HCT116 (cell line): Measurements from ENCODE around the gene PTPN4. TPM values are rescaled to one million over a fixed set of nuclear protein-coding genes. Genes with fewer than 3 reads are reported as not detected.

Experiments
- ATAC-seq: fragments of 200-7000 bp; cut with Tn5 transposase; 2 replicates; pipeline ENCODE4 v1.9.1; 2020; ENCODE audit warnings: mild to moderate bottlenecking, moderate library complexity
- BruUV-seq: library from RNA; stranded (reverse); fragments of 400-500 nt; replicated peaks from 2 replicates; lab custom pipeline; 2021; lab: Mats Ljungman, UMichigan
- CTCF ChIA-PET: fragments of 300-600 bp; sonication (Branson Sonifier 250); formaldehyde crosslinking; loops from one replicate; lab custom pipeline; 2021; ENCODE audit warnings: antibody characterized with exemption; lab: Charles Lee
- POLR2A ChIA-PET: fragments of 300-600, 350-600 bp; sonication (Branson Sonifier 250); formaldehyde crosslinking; loops from one replicate; lab custom pipeline; 2021; ENCODE audit warnings: antibody characterized with exemption; lab: Charles Lee
- RAD21 ChIA-PET, 2 experiments: fragments of 300-600 bp; sonication (Branson Sonifier 250); formaldehyde crosslinking; loops; one replicate each; lab custom pipeline; 2023; ENCODE audit warnings: low total read pairs in 2 of 2; ENCODE audit not compliant: uncharacterized antibody in 2 of 2, unreplicated experiment in 2 of 2, low non-redundant PET in 1 of 2; lab: Charles Lee
- DNase-seq: peaks from one replicate; pipeline ENCODE4 v3.0.0-alpha.2; 2010; ENCODE audit warnings: low read depth, low spot score
- H2AFZ ChIP-seq: fragments of 200-600 bp; shearing (Covaris generic), sonication (generic); 2 replicates; pipeline ENCODE4 v1.6.1; 2017; ENCODE audit warnings: low read depth, mixed run types, mixed read lengths, antibody characterized with exemption, low read length; ENCODE audit not compliant: poor library complexity, severe bottlenecking
- H3K27ac ChIP-seq: 2 replicates; pipeline ENCODE4 v1.5.1; 2012; ENCODE audit warnings: low read depth, low read length
- H3K27me3 ChIP-seq: fragments of 200-600 bp; sonication (generic); 2 replicates; pipeline ENCODE4 v1.6.1; 2016; ENCODE audit warnings: mixed run types, low read length, mixed read lengths; ENCODE audit not compliant: insufficient read depth
- H3K36me3 ChIP-seq, 2 experiments: fragments of 200-500 bp in 1 of 2; fragments of 200-600 bp in 1 of 2; sonication (Bioruptor generic) in 1 of 2; sonication (generic) in 1 of 2; 2 replicates each; pipeline versions ENCODE4 v1.5.1 to v1.6.1; 2014 to 2016; ENCODE audit warnings: low read length in 2 of 2, inconsistent platforms in 1 of 2, mixed read lengths in 1 of 2, mixed run types in 1 of 2; ENCODE audit not compliant: insufficient read depth in 2 of 2, control insufficient read depth in 1 of 2
- H3K4me1 ChIP-seq, 2 experiments: fragments of 200-600 bp in 1 of 2; sonication (generic) in 1 of 2; 2 replicates each; pipeline versions ENCODE4 v1.5.1 to v1.6.1; 2012 to 2017; ENCODE audit warnings: low read length in 2 of 2, inconsistent platforms in 1 of 2, mild to moderate bottlenecking in 1 of 2, mixed read lengths in 1 of 2, mixed run types in 1 of 2, moderate library complexity in 1 of 2; ENCODE audit not compliant: insufficient read depth in 2 of 2, control insufficient read depth in 1 of 2
- H3K4me2 ChIP-seq: fragments of 200-600 bp; sonication (generic); 2 replicates; pipeline ENCODE4 v1.6.1; 2017; ENCODE audit warnings: mixed run types, low read length, mixed read lengths
- H3K4me3 ChIP-seq, 2 experiments: fragments of 200-600 bp in 1 of 2; sonication (generic) in 1 of 2; replicated peaks in 1 of 2; 2 replicates each; pipeline ENCODE4 v1.5.1; 2011 to 2016; ENCODE audit warnings: low read length in 2 of 2, control low read depth in 1 of 2, low read depth in 1 of 2, mild to moderate bottlenecking in 1 of 2, mixed read lengths in 1 of 2, mixed run types in 1 of 2
- H3K79me2 ChIP-seq: fragments of 200-600 bp; sonication (generic); 2 replicates; pipeline ENCODE4 v1.6.1; 2017; ENCODE audit warnings: mild to moderate bottlenecking, mixed run types, low read length, moderate library complexity, mixed read lengths; ENCODE audit not compliant: insufficient read depth
- H3K9ac ChIP-seq: fragments of 200-600 bp; sonication (generic); 2 replicates; pipeline ENCODE4 v1.6.1; 2016; ENCODE audit warnings: low read length, mixed read lengths
- H3K9me2 ChIP-seq: fragments of 200-600 bp; sonication (generic), shearing (Covaris generic); 2 replicates; pipeline ENCODE4 v1.6.1; 2017; ENCODE audit warnings: mixed run types, mild to moderate bottlenecking, moderate library complexity; ENCODE audit not compliant: insufficient read depth
- H3K9me3 ChIP-seq, 2 experiments: fragments of 200-500 bp in 1 of 2; fragments of 200-600 bp in 1 of 2; sonication (Bioruptor generic) in 1 of 2; sonication (generic) in 1 of 2; 2 replicates each; pipeline ENCODE4 v1.6.1; 2014 to 2017; ENCODE audit warnings: low read length in 2 of 2, mixed read lengths in 2 of 2, inconsistent platforms in 1 of 2, low read depth in 1 of 2, mild to moderate bottlenecking in 1 of 2, mixed run types in 1 of 2, moderate library complexity in 1 of 2; ENCODE audit not compliant: control insufficient read depth in 1 of 2, insufficient read depth in 1 of 2
- H4K20me1 ChIP-seq: fragments of 200-600 bp; sonication (generic), shearing (Covaris generic); 2 replicates; pipeline ENCODE4 v1.6.1; 2017; ENCODE audit warnings: mixed run types, mild to moderate bottlenecking, moderate library complexity; ENCODE audit not compliant: insufficient read depth
- CBX3 ChIP-seq: IDR thresholded peaks from 2 replicates; pipeline ENCODE4 v1.6.1; 2012; ENCODE audit warnings: low read depth
- EZH2phosphoT487 ChIP-seq: fragments of 200-600 bp; IDR thresholded peaks from 2 replicates; pipeline ENCODE4 v1.6.1; 2018; ENCODE audit warnings: antibody characterized with exemption, borderline replicate concordance
- FOSL1 ChIP-seq: IDR thresholded peaks from 2 replicates; pipeline ENCODE4 v1.6.1; 2012; ENCODE audit warnings: low read depth
- JUND ChIP-seq: IDR thresholded peaks from 2 replicates; pipeline ENCODE4 v1.6.1; 2012
- POLR2A ChIP-seq: IDR thresholded peaks from 2 replicates; pipeline ENCODE4 v1.7.0; 2011; ENCODE audit warnings: borderline replicate concordance; ENCODE audit not compliant: insufficient read depth, insufficient read length; ENCODE audit errors: extremely low read depth
- POLR2AphosphoS5 ChIP-seq: IDR thresholded peaks from 2 replicates; pipeline ENCODE4 v1.6.1; 2011; ENCODE audit warnings: mild to moderate bottlenecking, low read depth, low read length, moderate library complexity
- TCF7L2 ChIP-seq: IDR thresholded peaks from 2 replicates; pipeline ENCODE4 v1.7.0; 2011; ENCODE audit warnings: borderline replicate concordance, inconsistent platforms; ENCODE audit not compliant: insufficient read depth, insufficient read length; ENCODE audit errors: extremely low read depth
- intact Hi-C: fragments of 100-400 bp; cut with micrococcal nuclease; formaldehyde crosslinking; loops from 2 replicates; pipeline ENCODE4 v1.10.0; 2022
- total RNA-seq: library from RNA; stranded (reverse); gene quantifications from one replicate; pipeline ENCODE4 v1.2.1, GENCODE V29; 2021; ENCODE audit not compliant: unreplicated experiment
- TF ChIP-seq, protein P1 (sequence below): IDR thresholded peaks from 2 replicates; pipeline ENCODE4 v1.6.1; 2011; ENCODE audit warnings: mild to moderate bottlenecking, low read length, moderate library complexity; ENCODE audit not compliant: insufficient replicate concordance; ENCODE audit errors: extremely low read depth
- TF ChIP-seq, protein P2 (sequence below): IDR thresholded peaks from 2 replicates; pipeline ENCODE4 v1.6.1; 2012

The PTPN4 gene
- total RNA-seq, 1 experiment from 2014 or later = 38.4 TPM

- RAD21 ChIA-PET = no interaction called here
- Histone ChIP-seq H3K4me2 (no peak overlapping the region), H3K9me2 (no peaks in the 10 kb centered on the region), H3K36me3 (no peaks in the 10 kb centered on the region), H3K27ac (no peak overlapping the region), H3K4me1 (no peaks in the 10 kb centered on the region), H3K9ac (no peak overlapping the region), H3K79me2 (peaks cover 15% of the 10 kb centered on the region; the same call in 1 of the 2 replicates), H4K20me1 (no peaks in the 10 kb centered on the region), H3K9me3 (peaks cover 0 to 3% of the 10 kb centered on the region in 2 experiments; a peak in 1 of 4 replicates), H3K27me3 (no peaks in the 10 kb centered on the region), H2AFZ (no peak overlapping the region), H3K4me3 (no peak overlapping the region)
- BruUV-seq = no TSS peak
- TF ChIP-seq FOSL1 = no peak
- TF ChIP-seq POLR2AphosphoS5 = no peak
- TF ChIP-seq, protein P1, sequence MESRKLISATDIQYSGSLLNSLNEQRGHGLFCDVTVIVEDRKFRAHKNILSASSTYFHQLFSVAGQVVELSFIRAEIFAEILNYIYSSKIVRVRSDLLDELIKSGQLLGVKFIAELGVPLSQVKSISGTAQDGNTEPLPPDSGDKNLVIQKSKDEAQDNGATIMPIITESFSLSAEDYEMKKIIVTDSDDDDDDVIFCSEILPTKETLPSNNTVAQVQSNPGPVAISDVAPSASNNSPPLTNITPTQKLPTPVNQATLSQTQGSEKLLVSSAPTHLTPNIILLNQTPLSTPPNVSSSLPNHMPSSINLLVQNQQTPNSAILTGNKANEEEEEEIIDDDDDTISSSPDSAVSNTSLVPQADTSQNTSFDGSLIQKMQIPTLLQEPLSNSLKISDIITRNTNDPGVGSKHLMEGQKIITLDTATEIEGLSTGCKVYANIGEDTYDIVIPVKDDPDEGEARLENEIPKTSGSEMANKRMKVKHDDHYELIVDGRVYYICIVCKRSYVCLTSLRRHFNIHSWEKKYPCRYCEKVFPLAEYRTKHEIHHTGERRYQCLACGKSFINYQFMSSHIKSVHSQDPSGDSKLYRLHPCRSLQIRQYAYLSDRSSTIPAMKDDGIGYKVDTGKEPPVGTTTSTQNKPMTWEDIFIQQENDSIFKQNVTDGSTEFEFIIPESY = no peak
- TF ChIP-seq EZH2phosphoT487 = no peak
- TF ChIP-seq TCF7L2 = no peak
- no peak for TF ChIP-seq CBX3
- intact Hi-C loops = no loop called here
- CTCF ChIA-PET = no interaction called here
- POLR2A ChIA-PET = no interaction called here
- no peak for DNase-seq
- no peak for ATAC-seq
Observed at GRCh38 chr2:119846021-119846420, 86.3 kb downstream of the PTPN4 start.

DNA sequence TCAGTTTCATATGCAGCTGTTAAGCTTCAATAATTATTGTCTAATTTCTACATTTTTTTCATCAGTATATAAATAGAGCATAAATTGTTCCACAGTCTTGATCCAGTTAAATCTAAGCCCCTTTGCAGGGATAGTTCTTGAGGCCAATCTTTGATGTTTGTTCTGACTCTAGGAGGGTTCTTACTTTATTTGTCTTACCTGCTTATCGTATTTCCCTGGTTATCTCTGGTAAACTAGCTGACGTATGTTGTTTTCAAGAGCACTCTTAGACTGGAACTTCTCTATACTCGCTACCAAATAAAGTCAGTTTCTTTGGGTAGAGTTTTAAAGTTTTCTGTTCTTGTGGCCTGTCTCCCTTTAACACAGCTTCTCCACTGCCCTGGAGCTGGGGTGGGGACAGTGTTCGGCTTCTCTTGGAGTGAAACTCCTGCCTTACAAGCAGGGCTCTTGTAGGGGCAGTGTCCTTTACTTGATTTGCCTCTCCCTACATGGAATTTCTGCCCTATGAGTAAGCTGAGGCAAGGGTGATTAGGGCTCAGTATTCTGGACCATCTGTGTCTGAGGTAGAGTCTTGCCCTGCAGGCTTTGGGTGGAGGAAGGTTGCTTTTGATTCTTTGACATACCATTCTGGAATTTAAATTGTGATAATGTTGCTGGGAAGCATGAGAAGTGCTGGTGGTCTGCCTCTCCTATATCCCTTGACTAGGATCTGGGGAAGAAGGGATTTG lies 90.3 kb downstream of the PTPN4 start:
- Histone ChIP-seq H3K27me3 (no peaks in the 10 kb centered on the region), H3K27ac (no peak overlapping the region), H3K9me3 (peaks cover 3 to 7% of the 10 kb centered on the region in 2 experiments; a peak in 1 of 4 replicates), H3K4me2 (no peak overlapping the region), H2AFZ (no peak overlapping the region), H3K9ac (no peak overlapping the region), H3K36me3 (no peaks in the 10 kb centered on the region), H3K4me1 (no peaks in the 10 kb centered on the region), H3K9me2 (no peaks in the 10 kb centered on the region), H4K20me1 (no peaks in the 10 kb centered on the region), H3K4me3 (no peak overlapping the region), H3K79me2 (peaks cover 24% of the 10 kb centered on the region; the same call in 1 of the 2 replicates)
- POLR2A ChIA-PET = no interaction called here
- no peak for ATAC-seq
- TF ChIP-seq JUND (no peak), POLR2A (no peak)
- TF ChIP-seq, protein P2, sequence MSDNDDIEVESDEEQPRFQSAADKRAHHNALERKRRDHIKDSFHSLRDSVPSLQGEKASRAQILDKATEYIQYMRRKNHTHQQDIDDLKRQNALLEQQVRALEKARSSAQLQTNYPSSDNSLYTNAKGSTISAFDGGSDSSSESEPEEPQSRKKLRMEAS = no peak
- RAD21 ChIA-PET = no interaction called here
- no TSS peak for BruUV-seq
- intact Hi-C loops = no loop called here
- CTCF ChIA-PET = no interaction called here
- no peak for DNase-seq
